BLaER1 treated with 17β-estradiol and CSF1 and Interleukin-3, amounts not matched to agents 10 nM and 100 nM (cell line): Measurements from ENCODE around the gene TUBA3C.

Source experiments
- H3K27ac ChIP-seq, 11 experiments: shearing (Covaris generic); formaldehyde crosslinking; 2 replicates each; pipeline ENCODE4 v1.8.1; 2022
- H3K27me3 ChIP-seq, 11 experiments: shearing (Covaris generic); formaldehyde crosslinking; 2 replicates each; pipeline ENCODE4 v1.8.1; 2022
- H3K36me3 ChIP-seq, 11 experiments: shearing (Covaris generic); formaldehyde crosslinking; 2 replicates each; pipeline ENCODE4 v1.8.1; 2022
- H3K4me1 ChIP-seq, 10 experiments: shearing (Covaris generic); formaldehyde crosslinking; 2 replicates each; pipeline ENCODE4 v1.8.1; 2022
- H3K4me2 ChIP-seq, 11 experiments: shearing (Covaris generic); formaldehyde crosslinking; 2 replicates each; pipeline ENCODE4 v1.8.1; 2022
- H3K4me3 ChIP-seq, 10 experiments: shearing (Covaris generic); formaldehyde crosslinking; 2 replicates each; pipeline ENCODE4 v1.8.1; 2022
- H3K9ac ChIP-seq, 11 experiments: shearing (Covaris generic); formaldehyde crosslinking; 2 replicates each; pipeline ENCODE4 v1.8.1; 2022
- H3K9me3 ChIP-seq, 11 experiments: shearing (Covaris generic); formaldehyde crosslinking; replicated peaks in 1 of 11; 2 replicates each; pipeline ENCODE4 v1.8.1; 2022
- H4K20me1 ChIP-seq, 11 experiments: shearing (Covaris generic); formaldehyde crosslinking; 2 replicates each; pipeline ENCODE4 v1.8.1; 2022
- Cebpa-rat ChIP-seq, 11 experiments: shearing (Covaris generic); IDR thresholded peaks; 2 replicates each; pipeline ENCODE4 v1.8.1; 2022

The TUBA3C gene

GRCh38 chr13:19155321-19155861 lies 26.2 kb downstream of the TUBA3C start:
- Histone ChIP-seq H3K4me1 (peaks cover 8 to 12% (median 10%) of the 10 kb centered on the region in 10 experiments; a peak in 19 of 20 replicates), H3K27ac (no peak overlapping the region; a peak in 2 of 22 replicates), H3K9me3 (no peaks in the 10 kb centered on the region), H3K4me2 (peak overlapping the region; percentile 10 to 52 (median 34); a peak in 17 of 22 replicates), H3K36me3 (no peaks in the 10 kb centered on the region), H4K20me1 (no peaks in the 10 kb centered on the region), H3K9ac (no peak overlapping the region), H3K4me3 (no peak overlapping the region), H3K27me3 (no peaks in the 10 kb centered on the region)
- TF ChIP-seq Cebpa-rat (IDR thresholded peaks at IDR 0.05): no peak

GRCh38 chr13:19154843-19155242 lies 26.8 kb downstream of the TUBA3C start:
- peaks cover 0 to 4% (median 0%) of the 10 kb centered on the region in 11 experiments; a peak in 1 of 22 replicates for H3K9me3 ChIP-seq

DNA sequence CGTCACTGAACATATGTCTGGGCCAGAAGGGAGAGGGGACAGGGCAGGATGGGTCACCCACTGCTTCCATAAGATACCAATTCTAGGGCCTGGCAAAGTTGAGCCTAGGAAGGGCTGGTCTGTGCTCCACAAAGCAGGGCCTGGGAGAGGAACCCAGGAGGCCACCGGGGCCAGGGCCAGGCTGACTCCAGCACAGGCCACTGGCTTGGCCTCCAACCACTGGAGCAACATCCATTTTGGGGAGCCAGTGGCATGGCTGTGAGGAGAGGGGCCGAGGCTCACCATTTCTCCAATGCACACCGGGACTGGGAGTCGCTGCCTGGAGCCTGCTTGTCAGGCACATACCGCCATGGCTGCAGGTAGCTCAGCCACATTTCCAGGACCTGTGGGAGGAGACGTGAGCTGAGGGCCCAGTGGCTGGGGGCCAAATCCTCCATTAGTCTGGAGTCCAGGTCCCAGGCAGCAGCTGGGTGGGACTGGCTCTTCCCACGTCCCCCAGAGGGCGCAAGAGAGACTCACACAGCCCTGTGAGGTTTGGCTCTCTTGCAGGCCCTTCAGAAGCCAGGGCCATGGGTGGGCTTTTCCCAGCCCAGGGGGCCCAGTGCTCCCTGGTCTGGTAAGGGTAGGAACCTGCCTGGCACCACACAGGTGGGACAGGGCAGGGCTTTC lies 27.7 kb downstream of the TUBA3C start:
- Histone ChIP-seq H3K36me3 (no peaks in the 10 kb centered on the region), H3K4me1 (peaks cover 8 to 12% (median 10%) of the 10 kb centered on the region in 10 experiments; a peak in 19 of 20 replicates), H4K20me1 (no peaks in the 10 kb centered on the region), H3K4me3 (no peak overlapping the region), H3K4me2 (no peak overlapping the region), H3K27ac (no peak overlapping the region), H3K27me3 (no peaks in the 10 kb centered on the region), H3K9ac (no peak overlapping the region), H3K9me3 (peaks cover under 1 to 13% (median 3%) of the 10 kb centered on the region in 11 experiments; a peak in 15 of 22 replicates)
- no peak for TF ChIP-seq Cebpa-rat (IDR thresholded peaks at IDR 0.05)

More at GRCh38 chr13:19154843-19155242, 26.8 kb downstream of the TUBA3C start:
- Histone ChIP-seq H3K4me1 (peaks cover 8 to 12% (median 10%) of the 10 kb centered on the region in 10 experiments; a peak in 19 of 20 replicates), H3K36me3 (no peaks in the 10 kb centered on the region), H3K27me3 (no peaks in the 10 kb centered on the region), H3K9ac (no peak overlapping the region), H3K4me2 (peak overlapping the region in 10 of 11 experiments; percentile 10 to 52 (median 35); a peak in 16 of 22 replicates), H4K20me1 (no peaks in the 10 kb centered on the region), H3K4me3 (no peak overlapping the region), H3K27ac (no peak overlapping the region; a peak in 2 of 22 replicates)
- TF ChIP-seq Cebpa-rat (IDR thresholded peaks at IDR 0.05): no peak

DNA sequence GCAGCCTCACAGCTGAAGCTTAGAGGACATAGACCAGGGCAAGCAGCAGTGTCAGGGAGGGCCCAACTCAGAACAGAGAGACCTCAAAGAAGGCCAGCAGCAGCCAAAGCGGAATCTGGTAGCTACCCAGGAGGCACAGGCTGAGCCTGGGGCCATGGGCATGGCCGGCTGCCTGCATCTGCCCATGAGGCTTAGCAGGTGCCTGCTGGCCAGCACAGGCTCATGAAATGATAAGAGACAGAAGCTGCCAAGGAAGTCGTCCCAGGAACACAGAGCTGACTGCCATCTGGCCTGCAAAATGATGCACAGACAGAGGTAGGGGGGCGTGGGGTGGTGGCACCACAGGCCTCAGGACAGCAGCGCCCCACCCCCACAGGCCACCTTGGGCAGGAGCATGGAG lies 29.2 kb downstream of the TUBA3C start:
- Histone ChIP-seq H3K9ac (no peak overlapping the region), H3K9me3 (peaks cover 7 to 27% (median 11%) of the 10 kb centered on the region in 11 experiments; a peak in 19 of 22 replicates), H4K20me1 (no peaks in the 10 kb centered on the region), H3K36me3 (no peaks in the 10 kb centered on the region), H3K27ac (no peak overlapping the region), H3K4me1 (peaks cover 8 to 12% (median 10%) of the 10 kb centered on the region in 10 experiments; a peak in 19 of 20 replicates), H3K4me3 (no peak overlapping the region), H3K4me2 (no peak overlapping the region), H3K27me3 (no peaks in the 10 kb centered on the region)
- no peak for TF ChIP-seq Cebpa-rat (IDR thresholded peaks at IDR 0.05)

GRCh38 chr13:19151581-19152263 lies 29.9 kb downstream of the TUBA3C start:
- Histone ChIP-seq H3K27ac (no peak overlapping the region), H3K9ac (no peak overlapping the region), H3K4me1 (peaks cover 8 to 12% (median 10%) of the 10 kb centered on the region in 10 experiments; a peak in 19 of 20 replicates), H3K9me3 (peaks cover 7 to 30% (median 11%) of the 10 kb centered on the region in 11 experiments; a peak in 19 of 22 replicates), H3K4me3 (no peak overlapping the region), H3K4me2 (no peak overlapping the region), H4K20me1 (no peaks in the 10 kb centered on the region), H3K36me3 (no peaks in the 10 kb centered on the region), H3K27me3 (no peaks in the 10 kb centered on the region)
- TF ChIP-seq Cebpa-rat (IDR thresholded peaks at IDR 0.05): no peak

GRCh38 chr13:19150712-19151228 lies 30.9 kb downstream of the TUBA3C start:
- Histone ChIP-seq H3K27ac (no peak overlapping the region), H3K4me3 (no peak overlapping the region), H3K4me1 (peaks cover 8 to 12% (median 10%) of the 10 kb centered on the region in 10 experiments; a peak in 19 of 20 replicates), H3K9ac (no peak overlapping the region), H3K9me3 (peaks cover 7 to 30% (median 11%) of the 10 kb centered on the region in 11 experiments; a peak in 19 of 22 replicates), H4K20me1 (no peaks in the 10 kb centered on the region), H3K27me3 (no peaks in the 10 kb centered on the region), H3K36me3 (no peaks in the 10 kb centered on the region), H3K4me2 (no peak overlapping the region)
- no peak for TF ChIP-seq Cebpa-rat (IDR thresholded peaks at IDR 0.05)

DNA sequence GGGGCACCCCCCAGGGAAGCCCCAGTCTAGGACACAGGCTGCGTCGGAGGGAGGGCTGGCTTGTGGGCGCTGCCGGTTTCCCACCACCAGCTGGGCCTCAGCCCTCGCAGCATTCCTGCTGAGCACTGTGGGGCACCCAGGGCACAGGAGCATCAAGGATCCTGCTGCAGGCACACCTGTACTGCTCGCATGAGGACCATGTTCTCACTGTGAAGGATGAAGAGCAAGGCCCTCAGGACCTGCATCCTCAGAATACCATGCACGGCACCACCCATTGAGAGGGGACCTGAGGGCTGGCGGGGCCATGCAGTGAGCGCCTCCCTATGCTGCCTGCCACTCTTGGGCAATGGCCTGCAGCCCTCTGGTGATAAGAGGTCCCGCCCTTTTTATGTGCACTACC lies 31.4 kb downstream of the TUBA3C start:
- Histone ChIP-seq H4K20me1 (no peaks in the 10 kb centered on the region), H3K27me3 (no peaks in the 10 kb centered on the region), H3K36me3 (no peaks in the 10 kb centered on the region), H3K4me3 (no peak overlapping the region), H3K9me3 (peaks cover 7 to 30% (median 11%) of the 10 kb centered on the region in 11 experiments; a peak in 19 of 22 replicates), H3K4me1 (peaks cover 5 to 7% (median 6%) of the 10 kb centered on the region in 10 experiments; a peak in 19 of 20 replicates), H3K4me2 (no peak overlapping the region), H3K9ac (no peak overlapping the region), H3K27ac (no peak overlapping the region)
- TF ChIP-seq Cebpa-rat (IDR thresholded peaks at IDR 0.05): no peak

DNA sequence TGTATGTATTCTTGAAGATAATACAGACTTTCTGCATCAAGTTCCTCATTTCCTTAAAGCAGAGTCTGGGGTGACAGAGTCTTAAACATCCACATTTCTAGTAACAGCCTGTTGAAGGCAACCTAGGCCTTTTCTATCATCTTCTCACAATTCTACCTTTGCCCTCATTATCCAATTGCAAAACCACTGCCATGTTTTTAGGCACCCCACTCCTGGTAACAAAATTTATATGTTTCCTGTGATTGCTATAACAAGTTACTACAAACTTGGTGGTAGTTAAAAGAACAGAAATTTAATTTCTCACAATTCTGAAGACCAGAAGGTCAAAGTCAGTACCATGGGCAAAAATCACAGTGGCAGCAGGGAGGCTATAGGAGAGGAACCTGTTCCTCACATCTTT lies 33.1 kb downstream of the TUBA3C start:
- H3K27ac ChIP-seq: no peak overlapping the region
- TF ChIP-seq Cebpa-rat (IDR thresholded peaks at IDR 0.05): no peak
- H3K4me2 ChIP-seq: no peak overlapping the region
- no peaks in the 10 kb centered on the region for H3K36me3 ChIP-seq
- no peak overlapping the region for H3K4me3 ChIP-seq
- no peaks in the 10 kb centered on the region for H4K20me1 ChIP-seq
- H3K9ac ChIP-seq: no peak overlapping the region
- H3K4me1 ChIP-seq: no peaks in the 10 kb centered on the region
- no peaks in the 10 kb centered on the region for H3K27me3 ChIP-seq
- peaks cover 7 to 30% (median 11%) of the 10 kb centered on the region in 11 experiments; a peak in 19 of 22 replicates for H3K9me3 ChIP-seq
